Adrenal gland (tissue), 12 donors: ENCODE measurements around the gene LDB1. TPM values are rescaled to one million over a fixed set of nuclear protein-coding genes. Genes with fewer than 3 reads are reported as not detected.
A peak's percentile ranks its signal among the peaks of the same experiment; 100 is the strongest.

Experiments
- DNase-seq, 7 donors: peaks; one replicate each; pipeline ENCODE4 v3.0.0-alpha.2; 2019 to 2020
- H3K27ac ChIP-seq, 5 donors: fragments of 200-600 bp; sonication (generic) in 4 of 5; 1 replicate in 3 of 5; 2 replicates in 2 of 5; pipeline versions ENCODE4 v1.5.1 to v1.8.0; 2016 to 2020; ENCODE audit warnings: mild to moderate bottlenecking in 1 of 5
- H3K27me3 ChIP-seq: fragments of 200-600 bp; 2 replicates; pipeline ENCODE4 v1.8.0; 2021
- H3K36me3 ChIP-seq, 2 donors: fragments of 200-600 bp; replicated peaks in 1 of 2; 1 replicate in 1 of 2; 2 replicates in 1 of 2; pipeline versions ENCODE4 v1.5.1 to v1.8.0; 2018 to 2022
- H3K4me1 ChIP-seq, 2 donors: fragments of 200-600 bp; replicated peaks in 1 of 2; 1 replicate in 1 of 2; 2 replicates in 1 of 2; pipeline versions ENCODE4 v1.5.1 to v1.8.0; 2018 to 2021
- H3K4me3 ChIP-seq, 4 donors: fragments of 200-600 bp; sonication (generic) in 3 of 4; one replicate each; pipeline ENCODE4 v1.5.1; 2016 to 2018
- H3K9me3 ChIP-seq, 3 donors: fragments of 200-600 bp; sonication (generic) in 1 of 3; replicated peaks in 1 of 3; 1 replicate in 2 of 3; 2 replicates in 1 of 3; pipeline versions ENCODE4 v1.5.1 to v1.8.0; 2016 to 2021
- POLR2A ChIP-seq, 2 donors: fragments of 450-650 bp; IDR thresholded peaks; one replicate each; pipeline ENCODE4 v1.6.1; 2017; ENCODE audit warnings: antibody characterized with exemption in 2 of 2, mild to moderate bottlenecking in 2 of 2, moderate library complexity in 1 of 2
- WGBS, 4 donors: extraction: QIAGEN DNeasy Blood & Tissue Kit in 2 of 4; methylation state at CpG; one replicate each; pipeline versions ENCODE4 v1.1.5 to v1.1.7; 2013 to 2017; 5-methylcytosine and 5-hydroxymethylcytosine counted together
- intact Hi-C, 2 donors: fragments of 100-400 bp; cut with DNase I; formaldehyde crosslinking; loops; one replicate each; pipeline versions ENCODE4 v1.14.1 to v1.15.0; 2022 to 2023
- polyA plus RNA-seq, 3 donors: library from polyadenylated mRNA; stranded (reverse); fragments of 200-250 nt in 2 of 3; fragments of 350-450 nt in 1 of 3; fragmentation: Illumina TruSeq in 1 of 3; extraction: RNeasy Lipid Tissue Mini Kit (QIAGEN cat#74804) in 1 of 3; gene quantifications; one replicate each; pipeline ENCODE4 v1.2.3, GENCODE V29; 2013 to 2014
- total RNA-seq, 9 donors: library from RNA; depleted of rRNA in 4 of 9; stranded (reverse); fragments of >200 nt in 4 of 9; fragments of 120-200 nt in 1 of 9; fragmentation: NEBNext Ultra II Directional in 1 of 9; extraction: Animal tissue kit (Norgen Biotek cat#: 25700) in 1 of 9; gene quantifications; one replicate each; pipeline versions ENCODE4 v1.1.0 to v1.2.4, GENCODE V29; 2013 to 2023
- TF ChIP-seq, protein P1 (sequence below), 6 experiments: fragments of 450-650 bp in 4 of 6; fragments of 200-600 bp in 2 of 6; sonication (generic) in 1 of 6; IDR thresholded peaks; 1 replicate in 5 of 6; 2 replicates in 1 of 6; pipeline versions ENCODE4 v1.5.1 to v1.8.0; 2016 to 2021; ENCODE audit warnings: antibody characterized with exemption in 6 of 6, mild to moderate bottlenecking in 2 of 6, moderate library complexity in 1 of 6
- donor health status: healthy with polysubstance abuse.
- donor health status: Bipolar disorder and iron deficiency.
- donor health status: DM: yes; HTN: yes; CAD: no.
- donor health status: DM: no; HTN: no; CAD: no.
- donor health status: DM: no; HTN: no; CAD: no.
- donor health status: DM: yes; HTN: yes; CAD: no.

The LDB1 gene
- total and polyA plus RNA-seq, 12 donors = 24.1 to 76.9 (median 47.8) TPM

DNA sequence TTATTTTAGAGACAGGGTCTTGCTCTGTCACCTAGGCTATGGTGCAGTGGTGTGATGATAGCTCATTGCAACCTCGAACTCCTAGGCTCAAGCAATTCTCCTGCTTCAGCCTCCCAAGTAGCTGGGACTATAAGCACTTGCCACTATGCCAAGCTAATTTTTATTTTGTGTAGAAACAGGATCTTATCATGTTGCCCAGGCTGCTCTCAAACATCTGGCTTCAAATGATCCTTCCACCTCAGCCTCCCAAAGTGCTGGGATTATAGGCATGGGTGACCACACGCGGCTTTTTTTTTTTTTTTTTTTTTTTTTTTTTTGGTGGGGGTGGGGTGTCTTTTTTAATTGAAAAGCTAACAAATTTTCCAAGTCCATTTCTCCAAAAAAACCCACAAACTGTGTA, 36.6 kb downstream of the LDB1 start:
- intact Hi-C loops = no loop called here
- no peaks in the 10 kb centered on the region for H3K4me1 ChIP-seq
- no peak overlapping the region for H3K27ac ChIP-seq
- WGBS, 4 donors = 82 to 92% (median 89%) methylated on average over 3 of the region's 3 CpGs
- H3K36me3 ChIP-seq = no peaks in the 10 kb centered on the region
- H3K9me3 ChIP-seq = no peaks in the 10 kb centered on the region
- no peaks in the 10 kb centered on the region for H3K27me3 ChIP-seq
- no peak for DNase-seq
- H3K4me3 ChIP-seq = no peak overlapping the region
- no peak for TF ChIP-seq POLR2A (IDR thresholded peaks at IDR 0.05)
- TF ChIP-seq, protein P1, sequence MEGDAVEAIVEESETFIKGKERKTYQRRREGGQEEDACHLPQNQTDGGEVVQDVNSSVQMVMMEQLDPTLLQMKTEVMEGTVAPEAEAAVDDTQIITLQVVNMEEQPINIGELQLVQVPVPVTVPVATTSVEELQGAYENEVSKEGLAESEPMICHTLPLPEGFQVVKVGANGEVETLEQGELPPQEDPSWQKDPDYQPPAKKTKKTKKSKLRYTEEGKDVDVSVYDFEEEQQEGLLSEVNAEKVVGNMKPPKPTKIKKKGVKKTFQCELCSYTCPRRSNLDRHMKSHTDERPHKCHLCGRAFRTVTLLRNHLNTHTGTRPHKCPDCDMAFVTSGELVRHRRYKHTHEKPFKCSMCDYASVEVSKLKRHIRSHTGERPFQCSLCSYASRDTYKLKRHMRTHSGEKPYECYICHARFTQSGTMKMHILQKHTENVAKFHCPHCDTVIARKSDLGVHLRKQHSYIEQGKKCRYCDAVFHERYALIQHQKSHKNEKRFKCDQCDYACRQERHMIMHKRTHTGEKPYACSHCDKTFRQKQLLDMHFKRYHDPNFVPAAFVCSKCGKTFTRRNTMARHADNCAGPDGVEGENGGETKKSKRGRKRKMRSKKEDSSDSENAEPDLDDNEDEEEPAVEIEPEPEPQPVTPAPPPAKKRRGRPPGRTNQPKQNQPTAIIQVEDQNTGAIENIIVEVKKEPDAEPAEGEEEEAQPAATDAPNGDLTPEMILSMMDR (IDR thresholded peaks at IDR 0.05) = no peak

DNA sequence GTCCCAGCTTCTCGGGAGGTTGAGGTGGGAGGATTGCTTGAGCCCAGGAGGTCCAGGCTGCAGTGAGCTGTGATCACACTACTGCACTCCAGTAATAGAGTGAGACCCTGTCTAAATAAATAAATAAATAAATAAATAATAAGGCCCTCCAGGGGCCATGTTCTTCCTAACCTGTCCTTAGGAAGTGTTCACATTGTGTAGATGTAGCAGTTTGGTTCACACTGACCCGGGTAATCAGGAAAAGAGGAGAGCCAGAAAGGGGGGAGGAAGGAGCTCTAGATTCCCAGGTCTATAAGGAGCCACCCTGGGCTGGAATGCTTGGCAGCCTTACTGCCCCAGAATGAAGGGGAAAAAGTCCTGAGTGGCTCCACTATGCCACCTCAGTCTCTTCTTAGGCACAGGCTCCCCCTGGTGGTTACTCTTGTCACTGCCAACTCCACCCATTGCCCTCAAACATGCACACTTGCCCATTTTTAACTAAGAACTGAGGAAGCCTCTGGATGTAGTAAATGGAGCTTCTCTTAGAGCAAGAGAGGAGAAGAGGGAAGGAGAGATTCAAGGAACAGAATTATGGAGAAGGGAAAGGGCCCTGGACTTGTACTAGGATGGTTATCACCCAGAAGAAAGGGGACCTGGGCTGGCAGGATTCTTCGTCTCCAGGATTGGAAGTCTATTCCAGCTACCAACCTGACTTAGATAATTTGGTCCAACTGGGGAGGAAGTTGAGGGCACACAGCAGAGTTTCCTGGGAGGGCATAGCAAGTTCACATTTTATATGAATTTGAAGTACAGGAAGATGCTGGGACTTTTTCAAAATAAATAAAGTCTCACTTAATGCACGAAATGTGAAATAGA, 47.3 kb downstream of the LDB1 start:
- TF ChIP-seq, protein P1 (IDR thresholded peaks at IDR 0.05) = peak; percentile 90 to 94 (median 91)
- no peak for TF ChIP-seq POLR2A (IDR thresholded peaks at IDR 0.05)
- H3K27me3 ChIP-seq = no peaks in the 10 kb centered on the region
- no peaks in the 10 kb centered on the region for H3K9me3 ChIP-seq
- WGBS, 4 donors = 75 to 80% (median 80%) methylated on average over 4 of the region's 4 CpGs
- no peak overlapping the region for H3K4me3 ChIP-seq
- peak; percentile 73 to 94 (median 85) for DNase-seq
- no peaks in the 10 kb centered on the region for H3K36me3 ChIP-seq
- intact Hi-C loops = loop anchor here in 1 of 2 donors (5.0 kb wide), 1 partner anchor 236 kb away; no protein-coding TSS in a partner anchor
- H3K4me1 ChIP-seq = no peaks in the 10 kb centered on the region
- no peak overlapping the region for H3K27ac ChIP-seq

DNA sequence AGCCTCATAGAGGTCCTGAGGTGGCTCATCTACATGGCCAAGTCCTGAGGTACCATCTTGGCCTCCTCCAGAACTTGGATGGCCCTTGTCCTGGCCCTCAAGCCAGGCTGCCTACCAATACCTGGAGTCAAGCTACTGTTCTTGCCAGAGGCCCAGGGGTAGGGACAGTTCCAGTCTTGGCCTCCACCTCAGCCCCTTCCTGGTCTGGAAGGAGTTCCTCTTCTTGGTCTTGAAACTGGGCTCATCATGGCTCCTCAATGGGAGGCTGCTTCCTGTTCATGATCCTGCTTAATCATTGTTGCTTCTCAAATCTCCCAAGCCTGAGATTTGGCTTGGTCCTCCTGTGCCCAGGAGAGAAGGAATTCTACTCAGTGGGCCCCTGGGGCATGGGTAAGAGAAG, 51.1 kb downstream of the LDB1 start:
- TF ChIP-seq, protein P1 (IDR thresholded peaks at IDR 0.05) = no peak
- no peak for TF ChIP-seq POLR2A (IDR thresholded peaks at IDR 0.05)
- DNase-seq = no peak
- Histone ChIP-seq H3K9me3 (no peaks in the 10 kb centered on the region), H3K36me3 (no peaks in the 10 kb centered on the region), H3K27me3 (no peaks in the 10 kb centered on the region), H3K4me1 (peaks cover 11 to 15% of the 10 kb centered on the region in 2 donors), H3K27ac (no peak overlapping the region), H3K4me3 (no peak overlapping the region)
- intact Hi-C loops = loop anchor here in 1 of 2 donors (10.0 kb wide), 1 partner anchor 234 kb away; no protein-coding TSS in a partner anchor

DNA sequence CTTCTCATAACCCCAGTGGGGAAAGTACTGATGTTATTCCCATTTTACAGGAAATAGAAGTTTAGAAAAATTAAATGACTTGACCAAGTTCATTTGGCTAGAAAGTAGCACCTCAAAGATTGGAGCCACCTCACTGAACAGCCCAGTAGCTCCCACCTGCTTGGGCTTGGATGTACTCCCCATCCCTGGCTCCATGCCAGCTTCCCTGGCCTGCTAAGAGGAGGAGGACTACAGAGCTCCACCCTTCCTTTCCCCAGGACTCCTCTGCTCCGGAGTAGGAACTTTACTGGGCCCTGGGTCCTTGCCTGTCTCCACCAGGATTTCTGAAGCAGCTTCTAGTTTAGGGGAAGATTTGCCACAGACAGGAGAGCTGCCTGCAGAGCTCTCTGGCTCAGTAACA, 52.0 kb downstream of the LDB1 start:
- intact Hi-C loops = loop anchor here in 1 of 2 donors (10.0 kb wide), 1 partner anchor 233 kb away; no protein-coding TSS in a partner anchor
- peak in 5 of 7 donors; percentile 27 to 48 (median 35) for DNase-seq
- no peaks in the 10 kb centered on the region for H3K36me3 ChIP-seq
- 32 to 47% (median 40%) methylated on average over 1 of the region's 1 CpG; no CpG with 5 or more reads in 1 of the 4 donors for WGBS, 4 donors
- peaks cover 11 to 15% of the 10 kb centered on the region in 2 donors for H3K4me1 ChIP-seq
- H3K4me3 ChIP-seq = no peak overlapping the region
- TF ChIP-seq, protein P1 (IDR thresholded peaks at IDR 0.05) = no peak
- TF ChIP-seq POLR2A (IDR thresholded peaks at IDR 0.05) = no peak
- H3K27ac ChIP-seq = no peak overlapping the region
- no peaks in the 10 kb centered on the region for H3K9me3 ChIP-seq
- no peaks in the 10 kb centered on the region for H3K27me3 ChIP-seq
